Liver (tissue), 3 donors: ENCODE data around the gene TWNK.

Source experiments
- ATF3 ChIP-seq: IDR thresholded peaks from 2 replicates; pipeline ENCODE4 v1.6.1; 2016; ENCODE audit warnings: antibody characterized with exemption
- CTCF ChIP-seq: fragments of 150-350 bp; IDR thresholded peaks from 2 replicates; pipeline ENCODE4 v1.5.1; 2017; ENCODE audit warnings: improper control_type of control experiment, low read depth, low read length; ENCODE audit not compliant: missing input control
- FOXA1 ChIP-seq: IDR thresholded peaks from 2 replicates; pipeline ENCODE4 v1.6.1; 2016; ENCODE audit warnings: antibody characterized with exemption
- JUND ChIP-seq, 2 donors: IDR thresholded peaks; 2 replicates each; pipeline ENCODE4 v1.6.1; 2016; ENCODE audit warnings: antibody characterized with exemption in 2 of 2
- MAX ChIP-seq: IDR thresholded peaks from 2 replicates; pipeline ENCODE4 v1.6.1; 2016; ENCODE audit warnings: antibody characterized with exemption
- RAD21 ChIP-seq, 2 donors: IDR thresholded peaks; 2 replicates each; pipeline ENCODE4 v1.6.1; 2016; ENCODE audit warnings: antibody characterized with exemption in 2 of 2, mild to moderate bottlenecking in 2 of 2
- REST ChIP-seq: IDR thresholded peaks from 2 replicates; pipeline ENCODE4 v1.6.1; 2016; ENCODE audit warnings: antibody characterized with exemption, mild to moderate bottlenecking
- SP1 ChIP-seq: IDR thresholded peaks from 2 replicates; pipeline ENCODE4 v1.6.1; 2018; ENCODE audit warnings: antibody characterized with exemption, mild to moderate bottlenecking
- TAF1 ChIP-seq: conservative IDR thresholded peaks from 2 replicates; pipeline ENCODE4 v1.6.1; 2016; ENCODE audit warnings: antibody characterized with exemption, mild to moderate bottlenecking
- YY1 ChIP-seq: IDR thresholded peaks from 2 replicates; pipeline ENCODE4 v1.6.1; 2016; ENCODE audit warnings: antibody characterized with exemption, mild to moderate bottlenecking
- donor health status: healthy.
- donor health status: healthy.

- TF ChIP-seq CTCF (no peak), TAF1 (no peak), MAX (no peak), FOXA1 (no peak), REST (no peak), ATF3 (no peak), JUND (IDR thresholded peaks at IDR 0.05) (no peak), YY1 (no peak), SP1 (no peak), RAD21 (IDR thresholded peaks at IDR 0.05) (no peak)
Observed at GRCh38 chr10:101040851-101041250, 53.5 kb downstream of the TWNK start.
